ENCODE measurements around the gene CUL5.

DNA sequence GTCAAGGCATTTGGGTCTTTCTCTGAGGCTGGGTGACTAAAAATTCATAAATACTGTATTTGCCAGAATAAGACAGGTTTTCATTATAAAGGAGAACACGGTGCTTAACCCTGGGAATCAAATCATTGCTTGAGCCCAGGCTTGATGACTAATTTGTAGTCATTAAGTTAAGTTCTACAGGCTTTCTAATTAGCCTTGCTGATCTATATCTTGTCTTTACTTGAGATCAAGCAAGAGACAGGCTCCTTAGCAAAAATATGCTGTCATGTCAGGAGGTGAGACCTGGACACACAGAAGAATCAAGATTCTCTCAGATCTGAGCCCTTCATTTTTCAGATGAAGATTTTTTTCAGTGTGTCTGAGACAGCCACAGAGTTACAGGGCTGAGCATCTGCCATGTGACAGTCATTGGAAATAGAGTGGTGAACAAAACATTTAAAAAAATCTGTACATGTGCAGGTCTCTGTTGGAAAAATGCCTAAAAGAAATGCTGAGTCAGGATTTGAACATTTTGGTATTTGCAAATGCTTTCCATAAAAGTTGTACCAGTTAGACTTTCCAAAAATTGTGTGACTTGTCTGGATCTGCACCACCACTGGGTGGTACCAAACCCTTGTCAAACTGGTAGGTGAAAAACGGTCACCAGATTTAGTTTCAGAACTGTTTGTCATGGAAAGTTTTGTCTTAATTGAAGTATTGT, 127.3 kb downstream of the CUL5 start:
- TF ChIP-seq, protein P1, sequence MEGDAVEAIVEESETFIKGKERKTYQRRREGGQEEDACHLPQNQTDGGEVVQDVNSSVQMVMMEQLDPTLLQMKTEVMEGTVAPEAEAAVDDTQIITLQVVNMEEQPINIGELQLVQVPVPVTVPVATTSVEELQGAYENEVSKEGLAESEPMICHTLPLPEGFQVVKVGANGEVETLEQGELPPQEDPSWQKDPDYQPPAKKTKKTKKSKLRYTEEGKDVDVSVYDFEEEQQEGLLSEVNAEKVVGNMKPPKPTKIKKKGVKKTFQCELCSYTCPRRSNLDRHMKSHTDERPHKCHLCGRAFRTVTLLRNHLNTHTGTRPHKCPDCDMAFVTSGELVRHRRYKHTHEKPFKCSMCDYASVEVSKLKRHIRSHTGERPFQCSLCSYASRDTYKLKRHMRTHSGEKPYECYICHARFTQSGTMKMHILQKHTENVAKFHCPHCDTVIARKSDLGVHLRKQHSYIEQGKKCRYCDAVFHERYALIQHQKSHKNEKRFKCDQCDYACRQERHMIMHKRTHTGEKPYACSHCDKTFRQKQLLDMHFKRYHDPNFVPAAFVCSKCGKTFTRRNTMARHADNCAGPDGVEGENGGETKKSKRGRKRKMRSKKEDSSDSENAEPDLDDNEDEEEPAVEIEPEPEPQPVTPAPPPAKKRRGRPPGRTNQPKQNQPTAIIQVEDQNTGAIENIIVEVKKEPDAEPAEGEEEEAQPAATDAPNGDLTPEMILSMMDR (IDR thresholded peaks at IDR 0.05) = no peak
- TF ChIP-seq POLR2AphosphoS5 (IDR thresholded peaks at IDR 0.05) (no peak), POLR2A (IDR thresholded peaks at IDR 0.05) (no peak)
